ENCODE measurements around the gene TMEM272. TPM values are rescaled to one million over a fixed set of nuclear protein-coding genes. Genes with fewer than 3 reads are reported as not detected.

TMEM272 gene
- total RNA-seq, 5 donors from 2014 or later (not counting 1 experiment from before 2014, with no cell fraction given), result 5.2 to 9.0 (median 8.8) TPM

DNA sequence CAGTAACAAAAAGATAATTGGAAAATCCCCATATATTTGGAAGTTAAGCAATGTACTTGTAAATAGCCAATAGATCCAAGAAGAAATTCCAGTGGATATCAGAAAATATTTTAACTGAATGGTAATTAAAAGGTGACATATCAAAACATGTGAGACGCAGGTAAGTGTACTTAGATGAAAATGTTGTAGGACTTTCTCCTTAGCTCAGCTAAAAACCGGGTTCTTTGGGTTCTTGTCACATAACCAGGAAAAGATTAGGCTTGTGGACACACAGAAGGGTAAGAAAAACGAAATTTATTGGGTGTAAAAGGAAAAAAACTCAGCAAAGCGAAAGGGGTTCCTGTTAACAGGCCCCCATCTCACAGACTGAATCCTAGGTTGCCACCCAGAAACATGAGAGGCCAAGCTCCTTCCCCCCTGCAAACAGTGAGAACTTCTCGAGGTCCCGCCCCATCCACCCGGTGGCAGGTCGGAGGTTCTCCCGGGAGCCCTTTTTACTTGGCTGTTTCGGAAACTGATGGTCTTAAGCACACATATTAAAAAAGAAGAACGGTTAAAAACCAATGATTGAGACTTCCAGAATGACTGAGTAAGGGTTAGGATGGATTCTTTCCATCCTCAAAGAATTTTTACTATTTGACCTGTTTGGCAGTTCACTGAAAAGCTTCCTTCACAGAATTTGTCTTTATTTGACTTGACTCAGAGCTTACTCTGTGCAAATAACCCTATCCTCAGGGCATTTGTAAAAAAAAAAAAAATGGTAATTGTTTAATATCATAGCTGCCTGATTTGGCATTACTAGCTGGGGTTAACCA is 13.7 kb upstream of the TMEM272 start:
- H3K9me3 ChIP-seq, result no peaks in the 10 kb centered on the region
- no peaks in the 10 kb centered on the region for H3K36me3 ChIP-seq (ENCODE audit: control insufficient read depth in 2 of 2, extremely low read depth in 1 of 2, insufficient read depth in 1 of 2, low read length in 1 of 2)
- 80% methylated on average over 1 of the region's 11 CpGs for whole genome bisulfite sequencing (ENCODE audit: insufficient coverage)
- no peaks in the 10 kb centered on the region for H3K27me3 ChIP-seq (replicated peaks in 1 of 2; ENCODE audit: control insufficient read depth in 2 of 2, extremely low read depth in 1 of 2, insufficient read depth in 2 of 2, low read length in 1 of 2)
- Mint-ChIP-seq H3K4me1 (peaks cover 4 to 11% (median 7%) of the 10 kb centered on the region in 3 donors), H3K27ac (no peak overlapping the region), H3K4me3 (no peak overlapping the region), H3K9me3 (no peaks in the 10 kb centered on the region), H3K36me3 (no peaks in the 10 kb centered on the region), H3K27me3 (peaks cover 0 to 6% of the 10 kb centered on the region in 2 donors)
- CTCF ChIA-PET, result interaction anchor here (0.6 to 0.7 kb wide), 2 partner anchors 12 to 51 kb away, joined by 3 read pairs; no protein-coding TSS in a partner anchor
- POLR2A ChIA-PET, result interaction anchor here in 1 of 2 donors (0.6 kb wide), 1 partner anchor 1261 kb away, joined by 5 read pairs; no protein-coding TSS in a partner anchor
- H3K4me1 ChIP-seq (ENCODE audit: control insufficient read depth in 1 of 2, extremely low read depth in 1 of 2, insufficient read depth in 2 of 2, low read length in 2 of 2), result no peaks in the 10 kb centered on the region
- H3K4me3 ChIP-seq (ENCODE audit: control insufficient read depth in 1 of 2, extremely low read depth in 1 of 2, low read length in 1 of 2), result no peak overlapping the region
- ATAC-seq (replicated peaks in 1 of 4) (no peak), DNase-seq (no peak)
- no peak overlapping the region for H3K27ac ChIP-seq (ENCODE audit: low read length)

DNA sequence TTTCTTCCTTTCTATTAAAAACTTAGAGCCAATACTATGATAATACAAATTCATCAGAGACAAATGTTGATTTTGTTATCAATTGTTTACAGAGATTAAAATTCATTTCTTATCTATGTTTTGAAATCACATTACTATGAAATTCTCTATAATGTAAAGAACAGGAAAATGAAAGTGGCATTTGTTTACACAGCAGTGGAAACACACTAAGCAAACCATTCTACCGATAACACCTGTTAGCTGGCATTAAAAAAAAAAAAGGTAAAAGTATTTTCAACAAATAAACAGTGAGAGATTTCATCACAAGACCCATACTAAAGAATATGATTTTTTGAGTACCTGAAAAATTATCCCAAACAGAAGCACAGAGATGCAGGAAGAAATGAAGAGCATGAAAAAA is 12.0 kb upstream of the TMEM272 start:
- POLR2A ChIA-PET, result no interaction called here
- Mint-ChIP-seq H3K9me3 (no peaks in the 10 kb centered on the region), H3K36me3 (no peaks in the 10 kb centered on the region), H3K27me3 (peaks cover 0 to 11% of the 10 kb centered on the region in 2 donors), H3K4me1 (no peaks in the 10 kb centered on the region), H3K27ac (no peak overlapping the region), H3K4me3 (no peak overlapping the region)
- DNase-seq (no peak), ATAC-seq (replicated peaks in 1 of 4) (no peak)
- no peaks in the 10 kb centered on the region for H3K36me3 ChIP-seq (ENCODE audit: control insufficient read depth in 2 of 2, extremely low read depth in 1 of 2, insufficient read depth in 1 of 2, low read length in 1 of 2)
- H3K4me1 ChIP-seq (ENCODE audit: control insufficient read depth in 1 of 2, extremely low read depth in 1 of 2, insufficient read depth in 2 of 2, low read length in 2 of 2), result no peaks in the 10 kb centered on the region
- H3K4me3 ChIP-seq (ENCODE audit: control insufficient read depth in 1 of 2, extremely low read depth in 1 of 2, low read length in 1 of 2), result no peak overlapping the region
- H3K9me3 ChIP-seq, result no peaks in the 10 kb centered on the region
- CTCF ChIA-PET, result no interaction called here
- H3K27me3 ChIP-seq (replicated peaks in 1 of 2; ENCODE audit: control insufficient read depth in 2 of 2, extremely low read depth in 1 of 2, insufficient read depth in 2 of 2, low read length in 1 of 2), result peaks cover 0 to 5% of the 10 kb centered on the region in 2 experiments
- no peak overlapping the region for H3K27ac ChIP-seq (ENCODE audit: low read length)
- no CpG with 5 or more reads among the region's 1 CpG for WGBS (ENCODE audit: insufficient coverage)

GRCh38 chr13:51856027-51856736 is 11.2 kb upstream of the TMEM272 start:
- H3K4me3 ChIP-seq (ENCODE audit: control insufficient read depth in 1 of 2, extremely low read depth in 1 of 2, low read length in 1 of 2), result no peak overlapping the region
- H3K9me3 ChIP-seq, result no peaks in the 10 kb centered on the region
- DNase-seq, result no peak
- no peaks in the 10 kb centered on the region for H3K36me3 Mint-ChIP-seq
- ChIA-PET CTCF (interaction anchor here in 1 of 2 donors (0.6 kb wide), 1 partner anchor 30 kb away, joined by 6 read pairs; no protein-coding TSS in a partner anchor), POLR2A (no interaction called here)
- H3K4me3 Mint-ChIP-seq, result no peak overlapping the region
- ATAC-seq (replicated peaks in 1 of 4), result no peak
- H3K27me3 ChIP-seq (replicated peaks in 1 of 2; ENCODE audit: control insufficient read depth in 2 of 2, extremely low read depth in 1 of 2, insufficient read depth in 2 of 2, low read length in 1 of 2), result peaks cover 0 to 5% of the 10 kb centered on the region in 2 experiments
- no peaks in the 10 kb centered on the region for H3K4me1 Mint-ChIP-seq
- no peak overlapping the region for H3K27ac ChIP-seq (ENCODE audit: low read length)
- H3K27ac Mint-ChIP-seq, result no peak overlapping the region
- H3K9me3 Mint-ChIP-seq, result no peaks in the 10 kb centered on the region
- H3K4me1 ChIP-seq (ENCODE audit: control insufficient read depth in 1 of 2, extremely low read depth in 1 of 2, insufficient read depth in 2 of 2, low read length in 2 of 2), result no peaks in the 10 kb centered on the region
- peaks cover 0 to 13% of the 10 kb centered on the region in 2 donors for H3K27me3 Mint-ChIP-seq
- no peaks in the 10 kb centered on the region for H3K36me3 ChIP-seq (ENCODE audit: control insufficient read depth in 2 of 2, extremely low read depth in 1 of 2, insufficient read depth in 1 of 2, low read length in 1 of 2)
- 100% methylated on average over 1 of the region's 1 CpG for WGBS (ENCODE audit: insufficient coverage)

GRCh38 chr13:51849145-51850101 is 4.4 kb upstream of the TMEM272 start:
- no peak overlapping the region for H3K4me3 Mint-ChIP-seq
- Histone ChIP-seq H3K27me3 (replicated peaks in 1 of 2; ENCODE audit: control insufficient read depth in 2 of 2, extremely low read depth in 1 of 2, insufficient read depth in 2 of 2, low read length in 1 of 2) (peaks cover 0 to 15% of the 10 kb centered on the region in 2 experiments), H3K27ac (ENCODE audit: low read length) (no peak overlapping the region), H3K4me3 (ENCODE audit: control insufficient read depth in 1 of 2, extremely low read depth in 1 of 2, low read length in 1 of 2) (no peak overlapping the region), H3K4me1 (ENCODE audit: control insufficient read depth in 1 of 2, extremely low read depth in 1 of 2, insufficient read depth in 2 of 2, low read length in 2 of 2) (peaks cover 0 to 6% of the 10 kb centered on the region in 2 experiments), H3K36me3 (ENCODE audit: control insufficient read depth in 2 of 2, extremely low read depth in 1 of 2, insufficient read depth in 1 of 2, low read length in 1 of 2) (no peaks in the 10 kb centered on the region), H3K9me3 (no peaks in the 10 kb centered on the region)
- 70% methylated on average over 9 of the region's 21 CpGs for WGBS (ENCODE audit: insufficient coverage)
- DNase-seq (peak in 12 of 35 experiments; percentile 8 to 58 (median 22)), ATAC-seq (replicated peaks in 1 of 4) (peak in 1 of 4 experiments; percentile 56)
- no peaks in the 10 kb centered on the region for H3K36me3 Mint-ChIP-seq
- no peaks in the 10 kb centered on the region for H3K9me3 Mint-ChIP-seq
- ChIA-PET POLR2A (no interaction called here), CTCF (interaction anchor here (0.6 to 1.9 kb wide), 3 partner anchors 15 to 35 kb away, joined by 3 to 5 read pairs (median 3); no protein-coding TSS in a partner anchor)
- H3K27ac Mint-ChIP-seq, result no peak overlapping the region
- peaks cover 10 to 11% of the 10 kb centered on the region in 2 donors for H3K27me3 Mint-ChIP-seq
- H3K4me1 Mint-ChIP-seq, result peaks cover 8 to 10% (median 9%) of the 10 kb centered on the region in 3 donors

- H3K27ac ChIP-seq (ENCODE audit: low read length), result no peak overlapping the region
- H3K36me3 ChIP-seq (ENCODE audit: control insufficient read depth in 2 of 2, extremely low read depth in 1 of 2, insufficient read depth in 1 of 2, low read length in 1 of 2), result no peaks in the 10 kb centered on the region
- ChIA-PET CTCF (interaction anchor here (0.6 to 1.3 kb wide), 2 partner anchors 33 to 35 kb away, joined by 3 read pairs; no protein-coding TSS in a partner anchor), POLR2A (no interaction called here)
- Mint-ChIP-seq H3K36me3 (no peaks in the 10 kb centered on the region), H3K4me1 (peaks cover 8 to 12% (median 9%) of the 10 kb centered on the region in 3 donors), H3K9me3 (no peaks in the 10 kb centered on the region), H3K4me3 (no peak overlapping the region), H3K27ac (no peak overlapping the region), H3K27me3 (peaks cover 11 to 12% of the 10 kb centered on the region in 2 donors)
- H3K4me3 ChIP-seq (ENCODE audit: control insufficient read depth in 1 of 2, extremely low read depth in 1 of 2, low read length in 1 of 2), result no peak overlapping the region
- ATAC-seq (replicated peaks in 1 of 4), result no peak
- H3K9me3 ChIP-seq, result no peaks in the 10 kb centered on the region
- H3K27me3 ChIP-seq (replicated peaks in 1 of 2; ENCODE audit: control insufficient read depth in 2 of 2, extremely low read depth in 1 of 2, insufficient read depth in 2 of 2, low read length in 1 of 2), result peaks cover 0 to 15% of the 10 kb centered on the region in 2 experiments
- no peak for DNase-seq
- 89% methylated on average over 1 of the region's 4 CpGs for WGBS (ENCODE audit: insufficient coverage)
- peaks cover 0 to 6% of the 10 kb centered on the region in 2 experiments for H3K4me1 ChIP-seq (ENCODE audit: control insufficient read depth in 1 of 2, extremely low read depth in 1 of 2, insufficient read depth in 2 of 2, low read length in 2 of 2)
Measured at GRCh38 chr13:51848674-51849073, 3.7 kb upstream of the TMEM272 start.

Data from T-cell (primary cell).